ENCODE data around the gene MDFIC.

- no peak for TF ChIP-seq CTCF (IDR thresholded peaks at IDR 0.05)
- no peak for TF ChIP-seq POLR2A (IDR thresholded peaks at IDR 0.05)
These were observed 18.8 kb upstream of the MDFIC start for GRCh38 chr7:114903131-114903530.
